MM.1S (cell line): ENCODE results near the gene RBFOX2.
A peak's percentile ranks its signal among the peaks of the same experiment; 100 is the strongest.

ENCODE experiments used
- DNase-seq: peaks from one replicate; pipeline ENCODE4 v3.0.0-alpha.2; 2015
- H2AFZ ChIP-seq: fragments of 300-600 bp; sonication (generic); 2 replicates; pipeline ENCODE4 v1.6.0; 2016; ENCODE audit warnings: antibody characterized with exemption, low read length
- H3F3A ChIP-seq: fragments of 300-600 bp; sonication (generic); 2 replicates; pipeline ENCODE4 v1.6.1; 2016; ENCODE audit warnings: mild to moderate bottlenecking, antibody characterized with exemption, low read length, moderate library complexity, mixed read lengths; ENCODE audit not compliant: insufficient read depth
- H3K27ac ChIP-seq: fragments of 300-600 bp; sonication (generic); 2 replicates; pipeline ENCODE4 v1.5.1; 2016; ENCODE audit warnings: mild to moderate bottlenecking, low read length
- H3K27me3 ChIP-seq: fragments of 300-600 bp; sonication (generic); replicated peaks from 2 replicates; pipeline ENCODE4 v1.6.0; 2016; ENCODE audit warnings: low read length; ENCODE audit not compliant: insufficient read depth
- H3K36me3 ChIP-seq: fragments of 300-600 bp; sonication (generic); replicated peaks from 2 replicates; pipeline ENCODE4 v1.6.1; 2016; ENCODE audit warnings: mild to moderate bottlenecking, low read length, mixed read lengths; ENCODE audit not compliant: insufficient read depth
- H3K4me1 ChIP-seq: fragments of 300-600 bp; sonication (generic); 2 replicates; pipeline ENCODE4 v1.6.1; 2016; ENCODE audit warnings: low read length, mixed read lengths
- H3K4me2 ChIP-seq: fragments of 300-600 bp; sonication (generic); 2 replicates; pipeline ENCODE4 v1.6.0; 2016; ENCODE audit warnings: low read depth, low read length
- H3K4me3 ChIP-seq: fragments of 300-600 bp; sonication (generic); 2 replicates; pipeline ENCODE4 v1.5.1; 2016; ENCODE audit warnings: low read length, mixed read lengths
- H3K79me2 ChIP-seq: fragments of 300-600 bp; sonication (generic); 2 replicates; pipeline ENCODE4 v1.6.1; 2016; ENCODE audit warnings: mixed run types, low read length, mixed read lengths
- H3K9ac ChIP-seq: fragments of 300-600 bp; sonication (generic); 2 replicates; pipeline ENCODE4 v1.6.1; 2016; ENCODE audit warnings: low read length, mixed read lengths
- H3K9me2 ChIP-seq: fragments of 300-600 bp; sonication (generic); replicated peaks from 2 replicates; pipeline ENCODE4 v1.6.1; 2016; ENCODE audit warnings: mild to moderate bottlenecking, low read length, mixed read lengths; ENCODE audit not compliant: insufficient read depth
- H3K9me3 ChIP-seq: fragments of 300-600 bp; sonication (generic); replicated peaks from 2 replicates; pipeline ENCODE4 v1.6.1; 2016; ENCODE audit warnings: mild to moderate bottlenecking, low read length, mixed read lengths; ENCODE audit not compliant: insufficient read depth
- H4K20me1 ChIP-seq: fragments of 300-600 bp; sonication (generic); 2 replicates; pipeline ENCODE4 v1.6.1; 2016; ENCODE audit warnings: mild to moderate bottlenecking, low read length, moderate library complexity, mixed read lengths; ENCODE audit not compliant: insufficient read depth
- EZH2 ChIP-seq: fragments of 300-600 bp; sonication (generic); optimal IDR thresholded peaks from 2 replicates; pipeline ENCODE3; 2017; ENCODE audit warnings: low read depth, mild to moderate bottlenecking, antibody characterized with exemption, low read length, mixed read lengths
- EZH2phosphoT487 ChIP-seq: fragments of 300-600 bp; sonication (generic); IDR thresholded peaks from 2 replicates; pipeline ENCODE4 v1.6.1; 2018; ENCODE audit warnings: antibody characterized with exemption, low read length
- TF ChIP-seq, protein P1 (sequence below): fragments of 300-600 bp; sonication (generic); IDR thresholded peaks from 2 replicates; pipeline ENCODE4 v1.5.1; 2016; ENCODE audit warnings: antibody characterized with exemption, low read length, mixed read lengths

Gene RBFOX2

GRCh38 chr22:36036167-36036624 lies 7.6 kb upstream of the RBFOX2 start:
- no peak overlapping the region for H3K4me2 ChIP-seq
- H2AFZ ChIP-seq: no peak overlapping the region
- H3K9me2 ChIP-seq: no peaks in the 10 kb centered on the region
- no peak overlapping the region for H3K27ac ChIP-seq
- H3K36me3 ChIP-seq: no peaks in the 10 kb centered on the region
- no peak overlapping the region for H3K9ac ChIP-seq
- no peaks in the 10 kb centered on the region for H3K9me3 ChIP-seq
- H3K79me2 ChIP-seq: no peaks in the 10 kb centered on the region
- TF ChIP-seq EZH2phosphoT487 (no peak), EZH2 (no peak)
- TF ChIP-seq, protein P1, sequence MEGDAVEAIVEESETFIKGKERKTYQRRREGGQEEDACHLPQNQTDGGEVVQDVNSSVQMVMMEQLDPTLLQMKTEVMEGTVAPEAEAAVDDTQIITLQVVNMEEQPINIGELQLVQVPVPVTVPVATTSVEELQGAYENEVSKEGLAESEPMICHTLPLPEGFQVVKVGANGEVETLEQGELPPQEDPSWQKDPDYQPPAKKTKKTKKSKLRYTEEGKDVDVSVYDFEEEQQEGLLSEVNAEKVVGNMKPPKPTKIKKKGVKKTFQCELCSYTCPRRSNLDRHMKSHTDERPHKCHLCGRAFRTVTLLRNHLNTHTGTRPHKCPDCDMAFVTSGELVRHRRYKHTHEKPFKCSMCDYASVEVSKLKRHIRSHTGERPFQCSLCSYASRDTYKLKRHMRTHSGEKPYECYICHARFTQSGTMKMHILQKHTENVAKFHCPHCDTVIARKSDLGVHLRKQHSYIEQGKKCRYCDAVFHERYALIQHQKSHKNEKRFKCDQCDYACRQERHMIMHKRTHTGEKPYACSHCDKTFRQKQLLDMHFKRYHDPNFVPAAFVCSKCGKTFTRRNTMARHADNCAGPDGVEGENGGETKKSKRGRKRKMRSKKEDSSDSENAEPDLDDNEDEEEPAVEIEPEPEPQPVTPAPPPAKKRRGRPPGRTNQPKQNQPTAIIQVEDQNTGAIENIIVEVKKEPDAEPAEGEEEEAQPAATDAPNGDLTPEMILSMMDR: no peak
- H3K4me1 ChIP-seq: no peaks in the 10 kb centered on the region
- H3K27me3 ChIP-seq: no peaks in the 10 kb centered on the region
- no peak for DNase-seq
- H3K4me3 ChIP-seq: no peak overlapping the region
- H4K20me1 ChIP-seq: no peaks in the 10 kb centered on the region
- H3F3A ChIP-seq: no peaks in the 10 kb centered on the region

- Histone ChIP-seq H4K20me1 (no peaks in the 10 kb centered on the region), H3K27me3 (no peaks in the 10 kb centered on the region), H2AFZ (no peak overlapping the region), H3K36me3 (no peaks in the 10 kb centered on the region), H3K4me2 (no peak overlapping the region), H3K4me3 (no peak overlapping the region), H3K4me1 (0 out of 2 replicates have a peak, but pooled peaks cover 4% of the 10 kb centered on the region), H3F3A (peaks cover 8% of the 10 kb centered on the region; the same call in 1 of the 2 replicates), H3K79me2 (no peaks in the 10 kb centered on the region), H3K9ac (no peak overlapping the region), H3K9me3 (no peaks in the 10 kb centered on the region), H3K27ac (no peak overlapping the region), H3K9me2 (no peaks in the 10 kb centered on the region)
- no peak for DNase-seq
- TF ChIP-seq EZH2: no peak
- TF ChIP-seq, protein P1: no peak
- TF ChIP-seq EZH2phosphoT487: no peak
These were observed 4.0 kb upstream of the RBFOX2 start for GRCh38 chr22:36032611-36033010.

GRCh38 chr22:36029406-36029755 lies 757 bp upstream of the RBFOX2 start:
- H3K27me3 ChIP-seq: no peaks in the 10 kb centered on the region
- no peaks in the 10 kb centered on the region for H3K36me3 ChIP-seq
- peak overlapping the region; percentile 44; the same call in 1 of the 2 replicates for H3K9ac ChIP-seq
- DNase-seq: no peak
- H3F3A ChIP-seq: peaks cover 10% of the 10 kb centered on the region; the same call in 1 of the 2 replicates
- H2AFZ ChIP-seq: peak overlapping the region; percentile 77
- H3K9me3 ChIP-seq: no peaks in the 10 kb centered on the region
- 0 out of 2 replicates have a peak, but pooled peaks cover 4% of the 10 kb centered on the region for H3K4me1 ChIP-seq
- H3K4me2 ChIP-seq: peak overlapping the region; percentile 74
- H4K20me1 ChIP-seq: no peaks in the 10 kb centered on the region
- TF ChIP-seq EZH2phosphoT487: no peak
- no peak for TF ChIP-seq EZH2
- TF ChIP-seq, protein P1: no peak
- peak overlapping the region; percentile 79 for H3K4me3 ChIP-seq
- no peak overlapping the region for H3K27ac ChIP-seq
- no peaks in the 10 kb centered on the region for H3K79me2 ChIP-seq
- no peaks in the 10 kb centered on the region for H3K9me2 ChIP-seq
